ENCODE data around the gene NEU4.

NEU4 gene

GRCh38 chr2:241865957-241866789 is 57.2 kb downstream of the NEU4 start:
- no peak for DNase-seq

Measured in NCI-H187 (cell line).